IPS DF 4.7 (cell line): Measurements from ENCODE around the gene MRPS22.

Experiments used
- DNase-seq: peaks from one replicate; pipeline ENCODE4 v3.0.0-alpha.2; 2013; ENCODE audit warnings: low spot score; ENCODE audit errors: extremely low read depth

Gene MRPS22

GRCh38 chr3:139343895-139344856 is at the start of gene MRPS22:
Gene MRPS22 (plus strand): TSS chr3:139344020. CDS start chr3:139344027, 7 bp downstream.
- peak; percentile 69 for DNase-seq

GRCh38 chr3:139295040-139295439 is 48.8 kb upstream of the MRPS22 start:
- DNase-seq: no peak

DNA sequence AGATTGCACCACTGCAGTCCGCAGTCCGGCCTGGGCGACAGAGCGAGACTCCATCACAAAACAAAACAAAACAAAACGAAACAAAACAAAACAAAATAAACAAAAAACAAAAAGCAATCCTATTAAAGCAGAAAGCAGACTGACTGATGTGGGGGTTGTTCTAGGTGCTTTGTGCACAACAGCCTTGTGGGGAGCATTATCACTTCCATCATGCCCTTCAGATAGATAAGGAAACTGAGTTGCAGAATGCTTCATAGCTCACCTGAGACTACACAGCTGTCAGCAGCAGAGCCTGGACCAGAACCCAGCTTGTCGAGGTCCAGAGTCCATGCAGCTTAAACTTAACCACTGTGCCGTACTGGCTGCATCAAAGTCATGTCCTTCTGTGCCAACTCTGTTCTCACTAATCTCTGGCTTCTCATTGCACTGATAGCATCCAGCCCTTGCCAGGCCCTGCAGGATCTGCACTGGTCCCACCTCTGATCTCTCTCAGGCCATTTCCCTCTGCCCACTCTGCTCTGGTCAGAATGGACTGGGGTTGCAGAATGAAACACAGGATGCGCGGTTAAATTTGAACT is 47.6 kb upstream of the MRPS22 start:
- DNase-seq: no peak

GRCh38 chr3:139297588-139298311 is 46.1 kb upstream of the MRPS22 start:
- no peak for DNase-seq

GRCh38 chr3:139299261-139300132 is 44.3 kb upstream of the MRPS22 start:
- no peak for DNase-seq

DNA sequence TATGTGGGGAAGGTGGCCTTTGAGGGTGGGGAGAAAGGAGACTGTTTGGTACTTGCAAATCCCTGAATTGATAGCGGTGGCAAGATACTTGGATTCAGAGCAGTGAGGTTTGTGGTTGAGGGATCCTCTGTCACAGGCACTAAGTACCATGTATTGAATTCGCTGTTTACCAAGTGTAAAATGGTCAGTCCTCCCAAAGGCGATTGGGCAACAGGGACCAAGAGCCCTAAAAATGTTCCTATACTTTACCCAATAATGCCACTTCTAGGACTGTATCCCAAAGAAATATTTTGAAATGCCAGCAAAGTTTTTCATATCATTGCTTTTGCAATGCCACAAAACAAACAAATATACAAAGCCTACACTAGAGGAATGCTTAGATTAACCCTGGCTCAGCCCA is 43.4 kb upstream of the MRPS22 start:
- no peak for DNase-seq

- no peak for DNase-seq
These were observed 42.6 kb upstream of the MRPS22 start for GRCh38 chr3:139301183-139301582.

DNA sequence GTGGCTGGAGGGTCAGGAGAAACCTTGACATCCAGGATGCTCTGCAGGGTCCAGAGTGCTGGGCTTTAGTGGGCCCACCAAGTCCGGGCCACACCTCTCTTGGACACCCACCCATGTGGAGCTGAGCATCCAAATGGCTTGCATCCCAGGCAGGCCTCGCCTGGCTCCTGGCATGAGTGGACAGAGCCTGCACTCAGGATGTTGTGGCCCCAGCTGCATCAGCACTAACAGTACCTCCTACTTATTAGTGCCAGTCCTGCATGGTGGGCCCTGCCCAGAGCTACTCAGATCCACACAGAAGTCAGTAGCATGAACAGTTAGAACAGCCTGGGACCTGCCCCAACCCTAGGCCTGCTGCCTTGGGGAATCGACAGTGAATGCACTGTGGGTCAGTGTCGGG is 42.2 kb upstream of the MRPS22 start:
- no peak for DNase-seq

- no peak for DNase-seq
These were observed 41.6 kb upstream of the MRPS22 start for GRCh38 chr3:139302084-139302800.

DNA sequence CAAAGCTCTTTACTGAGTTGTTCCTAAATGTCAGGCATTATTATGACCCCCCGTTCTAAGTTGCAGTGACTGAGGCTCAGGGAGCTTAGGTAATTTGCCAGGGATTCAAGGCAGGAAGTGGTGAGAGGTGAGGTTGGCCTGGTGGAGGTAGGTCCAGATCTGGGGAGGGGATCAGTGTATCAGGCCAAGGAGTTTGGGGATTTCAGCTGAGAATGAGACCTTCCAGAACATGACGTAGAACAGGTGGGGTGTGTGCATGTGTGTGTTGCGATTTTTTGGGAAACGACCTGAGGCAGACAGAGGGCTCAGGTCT is 41.1 kb upstream of the MRPS22 start:
- DNase-seq: no peak

DNA sequence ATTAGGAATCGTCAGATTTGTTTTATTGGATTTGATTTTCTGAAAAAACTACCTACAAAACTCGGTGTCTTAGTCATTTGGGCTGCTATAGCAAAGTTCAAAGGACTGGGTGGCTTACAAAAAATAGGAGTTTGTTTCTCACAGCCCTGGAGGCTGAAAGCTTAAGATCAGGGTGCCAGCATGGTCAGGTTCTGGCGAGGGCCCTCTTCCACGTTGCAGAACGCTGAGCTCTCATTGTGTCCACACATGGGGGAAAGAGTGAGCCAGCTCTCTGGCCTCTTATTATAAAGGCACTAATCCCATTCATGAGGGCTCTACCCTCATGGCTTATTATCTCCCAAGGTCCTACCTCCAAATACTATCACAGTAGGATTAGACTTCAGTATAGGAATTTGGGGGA is 40.6 kb upstream of the MRPS22 start:
- DNase-seq: no peak

DNA sequence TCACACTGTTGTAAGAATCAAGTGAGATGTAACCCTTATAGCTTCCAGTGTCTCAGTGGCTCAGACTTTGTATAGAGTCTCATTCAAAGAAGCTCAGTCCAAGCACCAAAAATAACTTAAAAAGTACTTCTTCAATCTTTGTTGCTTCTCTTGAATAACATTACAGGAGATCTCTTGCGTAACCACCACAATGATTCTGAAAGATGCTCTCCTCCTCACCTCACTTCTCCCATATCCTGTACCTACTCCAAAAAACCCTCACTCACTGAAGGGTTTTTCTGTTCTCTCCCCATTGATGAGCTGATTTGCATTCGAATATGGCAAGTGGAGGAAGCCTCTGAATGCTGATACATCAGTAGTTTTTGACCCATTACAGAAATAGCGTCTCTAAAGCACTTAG is 39.4 kb upstream of the MRPS22 start:
- DNase-seq: no peak

DNA sequence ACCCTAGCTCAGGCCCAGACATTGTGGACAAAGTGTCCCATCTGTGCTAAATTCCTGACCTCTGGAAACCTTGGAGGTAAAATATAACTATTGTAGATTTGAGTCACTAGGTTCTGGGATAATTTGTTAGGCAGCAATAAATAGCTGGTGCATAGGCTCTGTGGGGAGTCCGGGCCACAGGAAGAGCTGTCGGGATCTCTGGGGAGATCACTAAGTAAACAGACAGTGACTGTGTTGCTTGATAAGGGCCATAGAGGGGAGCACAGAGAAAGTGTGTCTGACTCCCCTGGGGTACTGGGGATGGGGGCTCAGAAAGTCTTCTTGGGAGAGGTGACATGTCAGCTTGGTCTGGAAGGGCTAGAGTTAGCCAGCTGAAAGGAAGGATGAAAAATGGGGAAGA is 37.7 kb upstream of the MRPS22 start:
- no peak for DNase-seq

DNA sequence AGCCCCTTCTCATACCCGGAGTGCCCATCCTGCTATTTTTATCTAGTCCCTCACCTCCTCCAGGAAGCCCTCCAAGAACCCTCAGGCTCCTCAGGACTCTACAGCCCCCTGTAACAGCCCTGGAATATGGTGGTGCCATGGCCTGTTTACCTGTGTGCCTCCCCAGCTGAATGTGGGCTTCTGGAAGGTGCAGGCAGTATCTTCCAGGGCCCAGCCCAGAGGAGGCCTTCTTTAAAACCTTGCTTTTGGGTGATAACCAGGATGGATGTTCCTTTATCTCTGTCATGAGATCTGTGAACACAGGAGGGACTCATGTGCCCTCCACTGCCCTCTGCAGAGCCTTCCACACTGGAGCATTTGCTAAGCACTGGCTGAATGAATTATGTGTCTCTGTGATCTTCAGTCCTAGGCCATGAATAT is 36.7 kb upstream of the MRPS22 start:
- no peak for DNase-seq

- no peak for DNase-seq
These were observed 35.9 kb upstream of the MRPS22 start for GRCh38 chr3:139307601-139308555.

DNA sequence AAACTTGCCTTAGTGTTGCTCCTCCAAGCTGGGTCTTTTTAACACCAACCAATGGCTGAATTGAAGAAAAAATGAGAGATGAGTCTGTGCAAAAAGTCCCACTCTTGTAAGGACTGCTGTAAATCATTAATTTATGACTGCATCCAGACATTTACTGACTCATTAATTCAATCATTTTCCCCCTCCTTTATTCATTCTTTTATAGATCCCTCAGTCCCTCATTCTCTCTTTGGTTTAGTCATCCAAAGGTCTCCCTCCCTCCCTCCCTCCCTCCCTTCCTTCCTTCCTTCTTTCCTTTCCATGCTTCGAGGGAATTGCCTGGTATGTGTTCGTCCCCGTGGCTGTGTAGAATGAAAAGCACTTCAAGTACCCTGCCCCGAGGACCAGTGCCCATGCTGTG is 35.3 kb upstream of the MRPS22 start:
- DNase-seq: no peak

DNA sequence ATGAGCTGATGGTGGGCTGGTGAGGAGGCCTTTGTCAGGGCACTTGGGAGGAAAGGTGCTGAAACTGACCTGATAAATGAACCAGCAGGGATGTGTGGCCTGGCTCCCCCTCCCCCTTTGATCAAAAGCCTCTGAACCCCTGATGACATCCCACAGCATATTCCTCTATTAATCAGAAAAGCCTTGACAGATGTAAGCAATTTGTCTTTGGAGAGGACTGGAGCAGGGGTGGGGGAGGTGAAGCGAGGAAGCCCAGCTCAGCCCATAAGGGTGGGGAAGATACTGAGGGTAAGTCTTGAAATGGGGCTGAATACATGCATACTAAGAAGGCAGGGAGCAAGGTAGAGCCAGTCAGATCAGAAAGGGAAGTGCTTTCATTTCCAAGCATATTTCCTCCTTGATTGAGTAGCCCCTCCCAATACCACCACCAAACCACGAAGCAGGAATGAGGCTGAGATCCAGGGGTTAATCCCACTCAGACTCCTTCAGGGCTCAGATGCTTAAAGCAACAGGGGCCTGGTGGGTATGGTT is 34.7 kb upstream of the MRPS22 start:
- DNase-seq: no peak

GRCh38 chr3:139309880-139310279 is 33.9 kb upstream of the MRPS22 start:
- no peak for DNase-seq

GRCh38 chr3:139310474-139310933 is 33.3 kb upstream of the MRPS22 start:
- DNase-seq: no peak
